Caco-2 (cell line): ENCODE measurements around the gene CNEP1R1. TPM values are rescaled to one million over a fixed set of nuclear protein-coding genes. Genes with fewer than 3 reads are reported as not detected.

ENCODE experiments used
- BruUV-seq: library from RNA; stranded (reverse); fragments of 400-500 nt; replicated peaks from 2 replicates; lab custom pipeline; 2021; lab: Mats Ljungman, UMichigan
- CTCF ChIA-PET: fragments of 300-600 bp; sonication (Branson Sonifier 250); formaldehyde crosslinking; loops from one replicate; lab custom pipeline; 2022; ENCODE audit warnings: antibody characterized with exemption; lab: Charles Lee
- POLR2A ChIA-PET: fragments of 300-600 bp; sonication (Branson Sonifier 250); formaldehyde crosslinking; loops from one replicate; lab custom pipeline; 2022; ENCODE audit warnings: antibody characterized with exemption; lab: Charles Lee
- DNase-seq, 2 experiments: peaks; one replicate each; pipeline versions ENCODE4 v3.0.0 to v3.0.0-alpha.2; 2020 to 2022
- H3K27me3 ChIP-seq: replicated peaks from 2 replicates; pipeline ENCODE4 v1.6.0; 2011; ENCODE audit warnings: low read length; ENCODE audit not compliant: control insufficient read depth, insufficient read depth
- H3K36me3 ChIP-seq: 2 replicates; pipeline ENCODE4 v1.5.1; 2011; ENCODE audit warnings: low read length; ENCODE audit not compliant: control insufficient read depth, insufficient read depth
- H3K4me1 ChIP-seq: fragments of 250-450 bp; sonication (Bioruptor Pico); 2 replicates; pipeline ENCODE4 v1.5.1; 2020; ENCODE audit warnings: mild to moderate bottlenecking
- H3K4me3 ChIP-seq: 2 replicates; pipeline ENCODE4 v1.5.1; 2011; ENCODE audit warnings: low read depth, mild to moderate bottlenecking, control low read depth, low read length
- H3K9me3 ChIP-seq: fragments of 250-450 bp; sonication (Bioruptor Pico); 2 replicates; pipeline ENCODE4 v1.5.1; 2020; ENCODE audit warnings: mild to moderate bottlenecking, moderate library complexity
- H3K27ac Mint-ChIP-seq: one replicate; pipeline ENCODE4 v1.8.0; 2022; ENCODE audit warnings: mixed read lengths; ENCODE audit not compliant: unreplicated experiment
- H3K27me3 Mint-ChIP-seq: one replicate; pipeline ENCODE4 v1.8.0; 2022; ENCODE audit warnings: mixed read lengths; ENCODE audit not compliant: insufficient read depth, unreplicated experiment
- H3K36me3 Mint-ChIP-seq: one replicate; pipeline ENCODE4 v1.8.0; 2022; ENCODE audit warnings: mild to moderate bottlenecking, mixed read lengths; ENCODE audit not compliant: insufficient read depth, unreplicated experiment
- H3K4me1 Mint-ChIP-seq: one replicate; pipeline ENCODE4 v1.8.0; 2022; ENCODE audit warnings: low read depth, mixed read lengths; ENCODE audit not compliant: unreplicated experiment
- H3K4me3 Mint-ChIP-seq: one replicate; pipeline ENCODE4 v1.8.0; 2022; ENCODE audit warnings: mild to moderate bottlenecking, moderate library complexity, mixed read lengths; ENCODE audit not compliant: unreplicated experiment
- H3K9me3 Mint-ChIP-seq: one replicate; pipeline ENCODE4 v1.8.0; 2022; ENCODE audit warnings: mixed read lengths; ENCODE audit not compliant: unreplicated experiment
- CTCF ChIP-seq, 2 experiments: fragments of 200-600 bp in 1 of 2; IDR thresholded peaks; 1 replicate in 1 of 2; 2 replicates in 1 of 2; pipeline versions ENCODE4 v1.5.1 to v1.8.0; 2011 to 2022; ENCODE audit warnings: antibody characterized with exemption in 1 of 2, control low read depth in 1 of 2, inconsistent platforms in 1 of 2, low read depth in 1 of 2, low read length in 1 of 2, mild to moderate bottlenecking in 1 of 2, moderate library complexity in 1 of 2; ENCODE audit not compliant: insufficient read depth in 1 of 2, severe bottlenecking in 1 of 2, unreplicated experiment in 1 of 2
- intact Hi-C: fragments of 100-400 bp; cut with micrococcal nuclease; formaldehyde crosslinking; loops from one replicate; pipeline ENCODE4 v1.10.0; 2022; ENCODE audit not compliant: unreplicated experiment
- total RNA-seq: library from RNA; stranded (reverse); gene quantifications from 2 replicates; pipeline ENCODE4 v1.2.3, GENCODE V29; 2022

The CNEP1R1 gene
- total RNA-seq, 1 experiment from 2014 or later = 39.4 TPM

GRCh38 chr16:50002190-50002589, 22.8 kb upstream of the CNEP1R1 start:
- H3K4me3 Mint-ChIP-seq = no peak overlapping the region
- no peaks in the 10 kb centered on the region for H3K4me1 ChIP-seq
- no peak overlapping the region for H3K27ac Mint-ChIP-seq
- ChIA-PET POLR2A (no interaction called here), CTCF (no interaction called here)
- no peak for TF ChIP-seq CTCF (IDR thresholded peaks at IDR 0.05; ENCODE audit: insufficient read depth in 1 of 2, low read depth in 1 of 2, low read length in 1 of 2, severe bottlenecking in 1 of 2, unreplicated experiment in 1 of 2)
- H3K27me3 ChIP-seq = no peaks in the 10 kb centered on the region; the same call in 1 of the 2 replicates
- no peaks in the 10 kb centered on the region for H3K9me3 ChIP-seq
- no TSS peak for BruUV-seq
- intact Hi-C loops = no loop called here
- H3K36me3 Mint-ChIP-seq = no peaks in the 10 kb centered on the region
- peaks cover 14% of the 10 kb centered on the region for H3K27me3 Mint-ChIP-seq
- no peak for DNase-seq
- H3K9me3 Mint-ChIP-seq = peaks cover 13% of the 10 kb centered on the region
- H3K4me1 Mint-ChIP-seq = no peaks in the 10 kb centered on the region
- no peak overlapping the region for H3K4me3 ChIP-seq
- H3K36me3 ChIP-seq = no peaks in the 10 kb centered on the region

GRCh38 chr16:50004239-50004638, 20.8 kb upstream of the CNEP1R1 start:
- H3K4me1 Mint-ChIP-seq = no peaks in the 10 kb centered on the region
- CTCF ChIA-PET = no interaction called here
- H3K9me3 Mint-ChIP-seq = peaks cover 24% of the 10 kb centered on the region
- no peak for DNase-seq
- no peaks in the 10 kb centered on the region for H3K36me3 ChIP-seq
- H3K36me3 Mint-ChIP-seq = no peaks in the 10 kb centered on the region
- TF ChIP-seq CTCF (IDR thresholded peaks at IDR 0.05; ENCODE audit: insufficient read depth in 1 of 2, low read depth in 1 of 2, low read length in 1 of 2, severe bottlenecking in 1 of 2, unreplicated experiment in 1 of 2) = no peak
- no peak overlapping the region for H3K4me3 ChIP-seq
- no peak overlapping the region for H3K27ac Mint-ChIP-seq
- intact Hi-C loops = no loop called here
- no peaks in the 10 kb centered on the region for H3K9me3 ChIP-seq
- POLR2A ChIA-PET = no interaction called here
- H3K27me3 ChIP-seq = no peaks in the 10 kb centered on the region
- BruUV-seq = no TSS peak
- no peak overlapping the region for H3K4me3 Mint-ChIP-seq
- H3K4me1 ChIP-seq = no peaks in the 10 kb centered on the region
- H3K27me3 Mint-ChIP-seq = peaks cover 10% of the 10 kb centered on the region

GRCh38 chr16:50006964-50007363, 18.1 kb upstream of the CNEP1R1 start:
- POLR2A ChIA-PET = no interaction called here
- no peak for TF ChIP-seq CTCF (IDR thresholded peaks at IDR 0.05; ENCODE audit: insufficient read depth in 1 of 2, low read depth in 1 of 2, low read length in 1 of 2, severe bottlenecking in 1 of 2, unreplicated experiment in 1 of 2)

More at GRCh38 chr16:50006964-50007363, 18.1 kb upstream of the CNEP1R1 start:
- peaks cover 7% of the 10 kb centered on the region for H3K27me3 Mint-ChIP-seq
- peaks cover 24% of the 10 kb centered on the region for H3K9me3 Mint-ChIP-seq
- no peak overlapping the region for H3K27ac Mint-ChIP-seq
- H3K9me3 ChIP-seq = no peaks in the 10 kb centered on the region
- H3K36me3 Mint-ChIP-seq = no peaks in the 10 kb centered on the region
- no peaks in the 10 kb centered on the region for H3K27me3 ChIP-seq
- no peak overlapping the region for H3K4me3 ChIP-seq
- no peak overlapping the region for H3K4me3 Mint-ChIP-seq
- H3K4me1 ChIP-seq = peaks cover 12% of the 10 kb centered on the region
- no peaks in the 10 kb centered on the region for H3K36me3 ChIP-seq
- CTCF ChIA-PET = no interaction called here
- intact Hi-C loops = no loop called here
- no TSS peak for BruUV-seq
- peaks cover 16% of the 10 kb centered on the region for H3K4me1 Mint-ChIP-seq
- DNase-seq = no peak
